ENCODE results near the gene AGBL3.

AGBL3 gene

GRCh38 chr7:135151132-135151531, 164.8 kb downstream of the AGBL3 start:
- H3K4me3 ChIP-seq (ENCODE audit: low read depth, low read length), result peak overlapping the region; percentile 87

DNA sequence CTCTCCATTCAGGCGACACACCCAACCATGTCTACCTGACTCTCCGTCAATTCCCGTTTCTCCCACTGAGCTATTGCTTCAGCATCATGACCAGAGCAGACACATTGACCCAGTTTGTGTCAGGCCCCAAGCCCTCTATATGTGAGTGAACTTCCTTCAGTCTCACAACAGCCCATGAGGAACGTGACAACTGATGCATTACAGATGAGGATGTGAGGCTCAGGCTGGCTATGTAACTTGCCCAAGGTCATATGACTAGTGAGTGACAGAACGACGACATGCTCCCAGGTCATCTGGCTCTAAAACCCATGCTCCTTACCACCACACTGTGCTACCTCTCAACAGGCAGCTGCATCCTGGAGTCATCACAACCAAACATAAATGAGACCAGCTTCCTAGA, 165.2 kb downstream of the AGBL3 start:
- H3K4me3 ChIP-seq (ENCODE audit: low read depth, low read length), result peak overlapping the region; percentile 12; the same call in 1 of the 2 replicates
- DNase-seq (ENCODE audit: low read depth), result peak; percentile 45
- TF ChIP-seq, protein P1, sequence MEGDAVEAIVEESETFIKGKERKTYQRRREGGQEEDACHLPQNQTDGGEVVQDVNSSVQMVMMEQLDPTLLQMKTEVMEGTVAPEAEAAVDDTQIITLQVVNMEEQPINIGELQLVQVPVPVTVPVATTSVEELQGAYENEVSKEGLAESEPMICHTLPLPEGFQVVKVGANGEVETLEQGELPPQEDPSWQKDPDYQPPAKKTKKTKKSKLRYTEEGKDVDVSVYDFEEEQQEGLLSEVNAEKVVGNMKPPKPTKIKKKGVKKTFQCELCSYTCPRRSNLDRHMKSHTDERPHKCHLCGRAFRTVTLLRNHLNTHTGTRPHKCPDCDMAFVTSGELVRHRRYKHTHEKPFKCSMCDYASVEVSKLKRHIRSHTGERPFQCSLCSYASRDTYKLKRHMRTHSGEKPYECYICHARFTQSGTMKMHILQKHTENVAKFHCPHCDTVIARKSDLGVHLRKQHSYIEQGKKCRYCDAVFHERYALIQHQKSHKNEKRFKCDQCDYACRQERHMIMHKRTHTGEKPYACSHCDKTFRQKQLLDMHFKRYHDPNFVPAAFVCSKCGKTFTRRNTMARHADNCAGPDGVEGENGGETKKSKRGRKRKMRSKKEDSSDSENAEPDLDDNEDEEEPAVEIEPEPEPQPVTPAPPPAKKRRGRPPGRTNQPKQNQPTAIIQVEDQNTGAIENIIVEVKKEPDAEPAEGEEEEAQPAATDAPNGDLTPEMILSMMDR (IDR thresholded peaks at IDR 0.05; ENCODE audit: insufficient read depth, low read depth, low read length, missing control alignments), result no peak

More at GRCh38 chr7:135151132-135151531, 164.8 kb downstream of the AGBL3 start:
- DNase-seq (ENCODE audit: low read depth), result no peak
- TF ChIP-seq, protein P1 (IDR thresholded peaks at IDR 0.05; ENCODE audit: insufficient read depth, low read depth, low read length, missing control alignments), result no peak

- TF ChIP-seq, protein P1 (IDR thresholded peaks at IDR 0.05; ENCODE audit: insufficient read depth, low read depth, low read length, missing control alignments), result no peak
- H3K4me3 ChIP-seq (ENCODE audit: low read depth, low read length), result no peak overlapping the region
- no peak for DNase-seq (ENCODE audit: low read depth)
Measured at GRCh38 chr7:135152442-135152841, 166.1 kb downstream of the AGBL3 start.

GRCh38 chr7:135154734-135155133, 168.4 kb downstream of the AGBL3 start:
- no peak for DNase-seq (ENCODE audit: low read depth)
- TF ChIP-seq, protein P1 (IDR thresholded peaks at IDR 0.05; ENCODE audit: insufficient read depth, low read depth, low read length, missing control alignments), result no peak

DNA sequence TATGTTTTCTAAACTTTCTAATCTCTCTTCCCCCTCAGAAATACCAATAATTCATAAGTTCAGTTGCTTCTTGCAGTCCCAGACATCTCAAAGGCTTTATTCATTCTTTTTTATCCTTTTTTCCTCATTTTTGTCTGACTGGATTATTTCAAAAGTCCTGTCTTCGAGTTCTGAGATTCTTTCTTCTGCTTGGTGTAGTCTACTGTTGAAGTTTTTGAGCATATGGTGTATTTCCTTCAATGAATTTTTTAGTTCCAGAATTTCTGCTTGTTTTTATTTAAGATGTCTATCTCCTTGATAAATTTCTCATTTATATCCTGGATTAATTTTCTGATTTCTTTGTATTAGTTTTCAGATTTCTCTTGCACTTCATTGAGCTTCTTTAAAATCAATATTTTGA, 170.0 kb downstream of the AGBL3 start:
- TF ChIP-seq, protein P1 (IDR thresholded peaks at IDR 0.05; ENCODE audit: insufficient read depth, low read depth, low read length, missing control alignments), result no peak
- H3K4me3 ChIP-seq (ENCODE audit: low read depth, low read length), result no peak overlapping the region
- DNase-seq (ENCODE audit: low read depth), result no peak

More at GRCh38 chr7:135154734-135155133, 168.4 kb downstream of the AGBL3 start:
- H3K4me3 ChIP-seq (ENCODE audit: low read depth, low read length), result no peak overlapping the region

GRCh38 chr7:135158141-135158655, 171.9 kb downstream of the AGBL3 start:
- H3K4me3 ChIP-seq (ENCODE audit: low read depth, low read length), result no peak overlapping the region
- DNase-seq (ENCODE audit: low read depth), result no peak
- TF ChIP-seq, protein P1 (IDR thresholded peaks at IDR 0.05; ENCODE audit: insufficient read depth, low read depth, low read length, missing control alignments), result no peak

- no peak for DNase-seq (ENCODE audit: low read depth)
- no peak overlapping the region for H3K4me3 ChIP-seq (ENCODE audit: low read depth, low read length)
- TF ChIP-seq, protein P1 (IDR thresholded peaks at IDR 0.05; ENCODE audit: insufficient read depth, low read depth, low read length, missing control alignments), result no peak
Measured at GRCh38 chr7:135158874-135159273, 172.6 kb downstream of the AGBL3 start.

Data from GM12865 (cell line).